ENCODE results near the gene EFCAB6.

The EFCAB6 gene

DNA sequence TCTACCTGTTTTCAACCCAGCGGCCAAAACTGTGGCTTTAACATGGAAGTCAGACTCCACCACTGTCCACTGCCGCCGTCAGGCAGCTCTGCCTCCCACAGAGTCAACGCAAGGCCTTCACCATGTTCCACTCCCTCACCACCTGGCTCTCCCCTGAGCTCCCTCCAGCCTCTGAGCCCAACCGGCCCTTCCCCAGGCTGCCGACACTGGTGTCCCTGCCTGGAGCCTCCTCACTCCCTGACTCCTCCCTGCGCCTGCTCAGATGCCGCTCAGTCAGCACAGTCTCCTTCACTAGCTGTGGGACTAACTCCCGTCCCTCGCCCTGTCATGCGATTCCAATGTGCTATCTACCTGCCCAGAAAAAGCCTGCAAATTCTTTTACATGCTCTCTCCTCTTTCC is 33.9 kb upstream of the EFCAB6 start:
- DNase-seq = no peak

- DNase-seq = no peak
Observed at GRCh38 chr22:43844560-43845545, 32.7 kb upstream of the EFCAB6 start.

DNA sequence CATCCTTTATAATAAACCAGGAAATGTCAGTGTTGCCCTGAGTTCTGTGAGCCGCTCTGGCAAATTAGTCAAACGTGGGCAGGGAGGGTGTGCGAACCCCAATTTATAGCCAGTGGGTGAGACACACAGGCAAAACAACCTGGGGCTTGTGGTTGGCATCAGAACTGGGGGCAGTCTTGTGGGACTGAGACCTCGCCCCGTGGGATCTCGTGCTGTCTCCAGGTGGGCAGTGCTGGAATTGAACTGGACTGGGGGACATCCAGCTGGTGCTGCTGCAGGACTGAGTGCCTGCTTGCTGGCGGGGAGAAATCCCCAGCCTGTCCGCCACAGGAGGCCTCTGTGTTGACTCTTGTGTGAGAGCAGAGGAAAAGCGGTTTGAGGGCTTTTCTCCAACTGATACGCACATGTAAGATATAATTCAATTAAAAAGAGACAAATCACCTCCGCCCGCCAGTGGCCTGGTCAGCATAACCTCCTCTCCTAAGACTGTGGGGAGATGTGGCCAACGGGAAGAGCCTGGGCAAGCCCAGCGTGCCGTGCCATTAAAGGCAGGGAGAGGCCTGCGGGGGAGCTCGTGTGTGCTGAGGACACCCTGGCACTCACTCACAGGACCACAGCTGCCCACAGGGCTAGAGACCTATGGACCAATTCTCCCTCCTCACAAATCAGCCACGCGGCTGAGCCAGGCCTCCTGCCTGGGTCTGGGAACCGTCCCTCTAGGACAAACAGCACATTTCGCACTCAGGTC is 31.9 kb upstream of the EFCAB6 start:
- no peak for DNase-seq

GRCh38 chr22:43841742-43842141 is 29.6 kb upstream of the EFCAB6 start:
- DNase-seq = no peak

DNA sequence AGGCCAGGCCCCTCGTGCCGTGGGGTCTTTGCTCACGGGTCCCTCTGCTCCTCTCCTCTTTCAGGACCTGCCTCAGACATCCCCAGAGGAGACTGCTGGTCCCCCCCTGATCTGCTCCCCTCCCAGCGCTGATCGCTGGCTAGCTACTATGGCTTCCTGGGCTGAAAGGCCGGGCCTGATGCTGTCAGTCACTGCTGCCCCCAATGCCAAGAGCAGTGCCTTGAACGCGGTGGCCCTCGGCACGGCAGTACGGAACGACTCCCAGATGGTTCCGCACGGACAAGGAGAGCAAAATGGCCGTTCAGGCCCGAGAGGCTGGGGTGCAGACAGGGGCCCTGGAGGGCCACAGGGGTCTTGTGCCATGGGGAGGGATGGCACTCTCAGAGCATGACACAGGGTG is 28.7 kb upstream of the EFCAB6 start:
- DNase-seq = no peak

DNA sequence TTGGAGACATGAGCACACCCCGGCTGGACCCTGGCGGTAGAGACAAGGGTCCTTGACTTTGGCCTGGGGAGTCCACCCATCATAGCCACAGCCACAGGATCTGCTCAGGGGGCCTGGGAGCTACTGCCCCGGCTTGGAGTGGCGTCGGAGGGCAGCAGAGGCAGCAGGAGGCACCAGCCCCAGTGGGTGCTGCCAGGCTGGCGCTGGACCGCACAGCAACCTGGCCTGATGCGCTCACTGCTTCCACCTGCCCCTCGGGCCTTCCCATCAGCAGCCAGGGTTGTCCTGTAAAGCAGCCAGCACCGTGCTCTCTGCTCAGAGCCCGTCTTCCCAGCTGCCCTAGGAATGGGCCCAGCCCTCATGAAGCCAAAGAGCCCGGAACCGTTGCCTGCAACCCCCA is 28.3 kb upstream of the EFCAB6 start:
- DNase-seq = no peak

GRCh38 chr22:43839781-43840180 is 27.7 kb upstream of the EFCAB6 start:
- no peak for DNase-seq

- no peak for DNase-seq
Observed at GRCh38 chr22:43838571-43839307, 26.6 kb upstream of the EFCAB6 start.

GRCh38 chr22:43838161-43838560 is 26.1 kb upstream of the EFCAB6 start:
- DNase-seq = no peak

DNA sequence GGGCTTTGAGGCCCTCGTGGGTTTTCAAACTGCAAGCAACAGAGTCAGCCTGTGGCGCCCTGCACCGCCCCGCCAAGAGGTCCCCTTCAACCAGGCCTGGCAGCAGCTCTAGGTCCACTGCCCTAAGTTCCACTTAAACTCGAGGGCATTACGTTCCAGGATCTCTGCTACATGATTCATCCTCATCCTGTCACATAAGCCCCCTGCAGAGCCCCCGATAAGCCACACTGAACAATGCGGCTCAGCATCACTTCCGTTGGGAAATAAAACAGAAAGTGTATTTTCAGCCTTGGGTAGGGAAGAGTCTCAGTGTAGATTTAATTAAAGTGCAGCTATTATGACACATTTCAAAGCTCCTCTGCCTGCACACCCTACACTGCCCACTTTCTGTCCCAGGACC is 25.6 kb upstream of the EFCAB6 start:
- no peak for DNase-seq

DNA sequence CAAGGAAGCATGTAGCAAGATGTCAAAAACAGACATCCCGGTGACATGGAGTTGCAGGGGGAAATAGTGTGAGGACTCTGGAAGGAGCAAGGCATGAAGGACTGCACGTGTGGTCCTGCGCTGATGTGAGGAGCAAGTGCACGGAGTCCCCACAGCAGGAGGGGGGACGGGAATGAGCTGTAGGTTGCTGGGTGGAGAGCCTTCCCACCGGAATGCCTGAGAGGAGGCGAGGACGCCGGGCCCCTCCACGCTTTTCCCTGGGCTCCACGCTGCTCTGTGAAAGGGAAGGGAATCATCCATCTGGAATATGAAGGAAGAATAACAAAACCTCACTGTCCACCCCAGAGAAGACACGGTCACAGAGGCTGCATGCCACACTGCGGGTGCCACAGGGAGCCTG is 23.6 kb upstream of the EFCAB6 start:
- no peak for DNase-seq

DNA sequence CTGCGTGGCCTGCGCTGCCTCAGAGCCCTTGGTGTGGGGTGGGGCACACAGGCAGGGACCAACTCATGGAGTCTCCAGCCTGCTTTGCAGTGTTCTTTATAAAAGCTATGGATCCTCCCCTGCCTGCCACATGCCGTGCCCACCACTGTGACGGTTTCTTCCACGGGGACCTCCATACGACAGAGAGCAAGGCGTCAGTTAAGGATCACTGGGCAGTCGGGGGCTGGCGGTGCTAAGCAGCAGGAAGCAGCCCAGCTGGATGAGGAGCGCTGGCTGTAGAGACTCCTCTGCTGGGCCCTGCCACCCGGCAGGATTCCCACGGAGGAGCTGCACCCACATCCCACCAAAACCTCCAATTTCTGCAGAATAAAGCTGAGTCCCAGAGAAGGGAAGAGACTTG is 23.1 kb upstream of the EFCAB6 start:
- DNase-seq = no peak

- no peak for DNase-seq
Observed at GRCh38 chr22:43833286-43834240, 21.5 kb upstream of the EFCAB6 start.

GRCh38 chr22:43832393-43833265 is 20.5 kb upstream of the EFCAB6 start:
- DNase-seq = no peak

GRCh38 chr22:43831561-43832392 is 19.7 kb upstream of the EFCAB6 start:
- no peak for DNase-seq

- no peak for DNase-seq
Observed at GRCh38 chr22:43830931-43831560, 18.9 kb upstream of the EFCAB6 start.

DNA sequence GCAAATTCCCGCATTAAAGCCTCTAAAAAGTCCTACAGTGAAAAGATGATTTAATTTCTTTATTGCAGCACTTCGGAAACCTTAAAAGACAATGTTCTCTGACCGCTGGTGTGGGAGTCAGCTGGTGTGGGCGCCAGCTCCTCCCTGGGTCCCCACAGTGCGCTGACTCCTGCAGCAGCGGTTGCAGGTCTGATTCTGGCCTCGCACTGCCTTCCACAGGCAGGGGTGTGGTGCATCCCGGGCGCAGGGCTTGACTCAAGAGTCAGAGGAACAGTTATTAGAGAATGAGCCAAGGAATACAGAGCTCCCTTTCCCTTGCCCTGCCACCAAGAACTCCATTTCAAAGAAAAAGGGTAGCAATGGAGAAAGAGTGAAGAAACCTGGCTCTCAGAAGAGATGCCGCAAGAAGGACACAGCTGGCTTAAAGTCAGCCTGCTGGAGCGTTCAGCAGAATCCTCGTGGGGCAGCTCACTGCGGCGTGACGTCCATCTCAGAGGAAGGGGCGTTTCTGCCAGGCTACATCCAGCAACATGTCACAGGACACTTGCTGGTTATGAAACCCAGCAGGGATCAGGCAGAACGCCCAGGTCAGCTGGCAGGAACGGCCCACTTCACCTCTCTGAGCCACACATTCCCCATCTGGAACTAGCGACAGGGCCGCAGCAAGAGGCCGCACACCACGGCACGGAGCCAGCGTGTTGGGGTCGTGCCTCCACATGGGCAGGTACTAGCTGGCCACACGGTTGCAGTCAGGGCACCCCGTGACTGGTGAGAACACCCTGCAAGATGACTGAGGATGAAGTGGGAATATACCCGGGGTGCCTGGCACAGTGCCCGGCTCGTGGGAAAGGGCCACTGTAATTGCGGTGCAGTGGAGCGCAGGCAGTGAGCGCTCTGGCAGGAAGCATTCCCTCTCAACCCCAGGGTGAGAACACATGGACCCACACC is 18.1 kb upstream of the EFCAB6 start:
- no peak for DNase-seq

DNA sequence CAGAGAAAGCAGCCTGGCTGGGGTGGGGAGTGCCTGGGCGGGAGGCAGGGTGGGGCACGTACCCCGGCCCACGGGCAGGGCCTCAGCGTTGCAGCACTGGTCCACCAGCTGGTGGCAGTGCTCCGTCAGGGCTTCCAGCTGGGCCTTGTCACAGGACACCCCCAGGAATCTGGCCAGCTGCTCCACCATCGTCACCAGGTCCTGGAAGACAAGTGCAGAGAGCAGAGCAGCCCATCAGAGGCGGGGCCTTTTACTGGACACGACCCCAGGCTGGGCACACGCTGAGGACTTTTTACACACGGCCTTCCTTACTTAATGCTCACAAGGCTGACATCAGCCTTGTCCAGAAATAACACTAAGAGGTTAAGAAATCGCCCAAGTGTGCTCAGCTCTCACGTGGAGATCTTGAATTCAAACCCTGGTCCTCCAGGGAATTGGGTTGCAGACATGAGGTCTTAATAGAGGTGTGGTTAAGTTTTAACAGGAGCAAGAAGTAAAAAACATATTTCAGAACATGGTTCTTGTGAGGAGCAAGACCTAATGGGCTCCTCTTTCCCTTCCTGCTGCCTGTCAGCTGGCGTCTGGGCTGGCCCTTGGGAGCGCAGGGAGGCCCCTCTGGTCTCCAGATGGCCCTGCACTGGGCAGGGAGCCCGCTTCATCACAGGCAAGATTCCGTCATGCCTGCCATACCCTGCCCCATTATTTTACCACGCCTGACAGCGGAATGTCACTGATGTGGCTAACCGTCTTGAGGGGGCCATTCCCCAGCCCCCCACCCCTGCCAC is 17.1 kb upstream of the EFCAB6 start:
- DNase-seq = no peak
